ENCODE results near the gene FMN2. TPM values are rescaled to one million over a fixed set of nuclear protein-coding genes. Genes with fewer than 3 reads are reported as not detected.

Gene FMN2
- total RNA-seq, 3 donors from 2014 or later (not counting 1 experiment from before 2014, with no cell fraction given): not detected

GRCh38 chr1:240465531-240465940 lies 373.9 kb downstream of the FMN2 start:
- Histone ChIP-seq H3K36me3 (ENCODE audit: control insufficient read depth, insufficient read depth, low read length) (no peaks in the 10 kb centered on the region), H3K9me3 (ENCODE audit: control insufficient read depth, insufficient read depth, low read length) (no peaks in the 10 kb centered on the region), H3K27me3 (ENCODE audit: control insufficient read depth, insufficient read depth, low read length) (peaks cover 2% of the 10 kb centered on the region), H3K4me1 (ENCODE audit: control insufficient read depth, insufficient read depth, low read length) (peaks cover 5% of the 10 kb centered on the region), H3K27ac (ENCODE audit: low read length) (no peak overlapping the region), H3K4me3 (ENCODE audit: low read length) (no peak overlapping the region)
- 39% methylated on average over 6 of the region's 6 CpGs for WGBS (ENCODE audit: insufficient coverage)
- Mint-ChIP-seq H3K27ac (no peak overlapping the region), H3K27me3 (ENCODE audit: low read depth in 2 of 2) (peaks cover 19 to 59% of the 10 kb centered on the region in 2 donors), H3K4me3 (peak overlapping the region; percentile 22), H3K36me3 (no peaks in the 10 kb centered on the region), H3K9me3 (no peaks in the 10 kb centered on the region), H3K4me1 (peaks cover 14 to 18% of the 10 kb centered on the region in 2 donors)
- no peak for ATAC-seq
- TF ChIP-seq, protein P1, sequence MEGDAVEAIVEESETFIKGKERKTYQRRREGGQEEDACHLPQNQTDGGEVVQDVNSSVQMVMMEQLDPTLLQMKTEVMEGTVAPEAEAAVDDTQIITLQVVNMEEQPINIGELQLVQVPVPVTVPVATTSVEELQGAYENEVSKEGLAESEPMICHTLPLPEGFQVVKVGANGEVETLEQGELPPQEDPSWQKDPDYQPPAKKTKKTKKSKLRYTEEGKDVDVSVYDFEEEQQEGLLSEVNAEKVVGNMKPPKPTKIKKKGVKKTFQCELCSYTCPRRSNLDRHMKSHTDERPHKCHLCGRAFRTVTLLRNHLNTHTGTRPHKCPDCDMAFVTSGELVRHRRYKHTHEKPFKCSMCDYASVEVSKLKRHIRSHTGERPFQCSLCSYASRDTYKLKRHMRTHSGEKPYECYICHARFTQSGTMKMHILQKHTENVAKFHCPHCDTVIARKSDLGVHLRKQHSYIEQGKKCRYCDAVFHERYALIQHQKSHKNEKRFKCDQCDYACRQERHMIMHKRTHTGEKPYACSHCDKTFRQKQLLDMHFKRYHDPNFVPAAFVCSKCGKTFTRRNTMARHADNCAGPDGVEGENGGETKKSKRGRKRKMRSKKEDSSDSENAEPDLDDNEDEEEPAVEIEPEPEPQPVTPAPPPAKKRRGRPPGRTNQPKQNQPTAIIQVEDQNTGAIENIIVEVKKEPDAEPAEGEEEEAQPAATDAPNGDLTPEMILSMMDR (IDR thresholded peaks at IDR 0.05): no peak
- intact Hi-C loops (cut with micrococcal nuclease): no loop called here
- DNase-seq: no peak

DNA sequence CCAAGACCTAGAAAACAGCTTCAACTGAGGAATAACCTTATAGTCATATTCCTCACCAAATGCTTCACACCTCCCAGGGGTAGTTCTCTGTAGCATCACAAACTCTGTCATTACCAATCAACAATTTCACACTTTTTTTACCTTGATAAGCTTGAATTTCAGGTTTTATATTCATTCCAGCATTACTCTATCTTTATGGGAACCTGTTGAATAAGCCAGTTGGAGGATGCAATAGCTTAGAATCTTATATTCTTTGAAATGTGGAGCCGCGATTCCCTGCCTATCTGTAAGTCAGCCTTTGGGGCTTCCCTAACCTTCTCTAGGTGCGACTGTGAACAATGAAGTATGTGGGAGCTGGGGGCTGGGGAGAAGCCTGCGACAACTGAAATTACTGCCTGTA lies 374.8 kb downstream of the FMN2 start:
- peaks cover 5% of the 10 kb centered on the region for H3K4me1 ChIP-seq (ENCODE audit: control insufficient read depth, insufficient read depth, low read length)
- Mint-ChIP-seq H3K27ac (no peak overlapping the region), H3K9me3 (no peaks in the 10 kb centered on the region), H3K4me1 (peaks cover 14 to 18% of the 10 kb centered on the region in 2 donors), H3K27me3 (ENCODE audit: low read depth in 2 of 2) (peaks cover 19 to 52% of the 10 kb centered on the region in 2 donors), H3K36me3 (no peaks in the 10 kb centered on the region), H3K4me3 (no peak overlapping the region)
- no peaks in the 10 kb centered on the region for H3K36me3 ChIP-seq (ENCODE audit: control insufficient read depth, insufficient read depth, low read length)
- no peak overlapping the region for H3K4me3 ChIP-seq (ENCODE audit: low read length)
- H3K9me3 ChIP-seq (ENCODE audit: control insufficient read depth, insufficient read depth, low read length): no peaks in the 10 kb centered on the region
- intact Hi-C loops (cut with micrococcal nuclease): no loop called here
- WGBS (ENCODE audit: insufficient coverage): 95% methylated on average over 4 of the region's 4 CpGs
- no peak overlapping the region for H3K27ac ChIP-seq (ENCODE audit: low read length)
- TF ChIP-seq, protein P1 (IDR thresholded peaks at IDR 0.05): no peak
- no peak for ATAC-seq
- no peak for DNase-seq
- H3K27me3 ChIP-seq (ENCODE audit: control insufficient read depth, insufficient read depth, low read length): peaks cover 2% of the 10 kb centered on the region

- peaks cover 14 to 18% of the 10 kb centered on the region in 2 donors for H3K4me1 Mint-ChIP-seq
- intact Hi-C loops (cut with micrococcal nuclease): no loop called here
These were observed 376.2 kb downstream of the FMN2 start for GRCh38 chr1:240467895-240468294.

GRCh38 chr1:240468656-240469055 lies 377.0 kb downstream of the FMN2 start:
- WGBS (ENCODE audit: insufficient coverage): 90% methylated on average over 7 of the region's 7 CpGs

More at GRCh38 chr1:240467895-240468294, 376.2 kb downstream of the FMN2 start:
- peaks cover 16 to 48% of the 10 kb centered on the region in 2 donors for H3K27me3 Mint-ChIP-seq (ENCODE audit: low read depth in 2 of 2)
- H3K4me3 Mint-ChIP-seq: no peak overlapping the region
- Histone ChIP-seq H3K4me3 (ENCODE audit: low read length) (no peak overlapping the region), H3K4me1 (ENCODE audit: control insufficient read depth, insufficient read depth, low read length) (peaks cover 5% of the 10 kb centered on the region), H3K9me3 (ENCODE audit: control insufficient read depth, insufficient read depth, low read length) (no peaks in the 10 kb centered on the region), H3K27ac (ENCODE audit: low read length) (no peak overlapping the region), H3K27me3 (ENCODE audit: control insufficient read depth, insufficient read depth, low read length) (peaks cover 2% of the 10 kb centered on the region), H3K36me3 (ENCODE audit: control insufficient read depth, insufficient read depth, low read length) (no peaks in the 10 kb centered on the region)
- DNase-seq (no peak), ATAC-seq (no peak)
- H3K27ac Mint-ChIP-seq: no peak overlapping the region
- TF ChIP-seq, protein P1 (IDR thresholded peaks at IDR 0.05): no peak
- no peaks in the 10 kb centered on the region for H3K36me3 Mint-ChIP-seq
- H3K9me3 Mint-ChIP-seq: no peaks in the 10 kb centered on the region

More at GRCh38 chr1:240468656-240469055, 377.0 kb downstream of the FMN2 start:
- H3K27ac ChIP-seq (ENCODE audit: low read length): no peak overlapping the region
- H3K9me3 ChIP-seq (ENCODE audit: control insufficient read depth, insufficient read depth, low read length): no peaks in the 10 kb centered on the region
- no peaks in the 10 kb centered on the region for H3K9me3 Mint-ChIP-seq
- H3K27me3 Mint-ChIP-seq (ENCODE audit: low read depth in 2 of 2): peaks cover 13 to 40% of the 10 kb centered on the region in 2 donors
- H3K27me3 ChIP-seq (ENCODE audit: control insufficient read depth, insufficient read depth, low read length): peaks cover 2% of the 10 kb centered on the region
- no peaks in the 10 kb centered on the region for H3K36me3 ChIP-seq (ENCODE audit: control insufficient read depth, insufficient read depth, low read length)
- H3K36me3 Mint-ChIP-seq: no peaks in the 10 kb centered on the region
- ATAC-seq: no peak
- peaks cover 5% of the 10 kb centered on the region for H3K4me1 ChIP-seq (ENCODE audit: control insufficient read depth, insufficient read depth, low read length)
- H3K4me1 Mint-ChIP-seq: peaks cover 14 to 18% of the 10 kb centered on the region in 2 donors
- TF ChIP-seq, protein P1 (IDR thresholded peaks at IDR 0.05): no peak
- H3K4me3 Mint-ChIP-seq: no peak overlapping the region
- H3K27ac Mint-ChIP-seq: no peak overlapping the region
- no peak overlapping the region for H3K4me3 ChIP-seq (ENCODE audit: low read length)
- no peak for DNase-seq
- intact Hi-C loops (cut with micrococcal nuclease): no loop called here
